GM06990 (cell line): ENCODE results near the gene PROX1.

Experiments
- DNase-seq: peaks from one replicate; pipeline ENCODE4 v3.0.0-alpha.2; 2011; ENCODE audit not compliant: insufficient read length; ENCODE audit errors: extremely low read depth
- H3K27me3 ChIP-seq: replicated peaks from 2 replicates; pipeline ENCODE4 v1.6.0; 2011; ENCODE audit warnings: low read length; ENCODE audit not compliant: control insufficient read depth, insufficient read depth
- H3K36me3 ChIP-seq: 2 replicates; pipeline ENCODE4 v1.5.1; 2011; ENCODE audit warnings: low read length; ENCODE audit not compliant: control insufficient read depth, insufficient read depth
- H3K4me3 ChIP-seq: replicated peaks from 2 replicates; pipeline ENCODE4 v1.5.1; 2011; ENCODE audit warnings: low read depth, mild to moderate bottlenecking, control low read depth, low read length
- CTCF ChIP-seq: IDR thresholded peaks from 2 replicates; pipeline ENCODE4 v1.5.1; 2011; ENCODE audit warnings: low read length, control low read depth, mild to moderate bottlenecking, inconsistent platforms; ENCODE audit not compliant: insufficient read depth, poor library complexity, severe bottlenecking

The PROX1 gene

GRCh38 chr1:214043167-214043566 is 55.4 kb downstream of the PROX1 start:
- no peak for DNase-seq
- Histone ChIP-seq H3K36me3 (no peaks in the 10 kb centered on the region), H3K27me3 (no peaks in the 10 kb centered on the region), H3K4me3 (no peak overlapping the region)
- TF ChIP-seq CTCF: no peak

GRCh38 chr1:214044438-214045214 is 56.9 kb downstream of the PROX1 start:
- H3K27me3 ChIP-seq: no peaks in the 10 kb centered on the region
- no peak for DNase-seq
- no peak overlapping the region for H3K4me3 ChIP-seq
- TF ChIP-seq CTCF: no peak
- no peaks in the 10 kb centered on the region for H3K36me3 ChIP-seq

GRCh38 chr1:214050513-214051401 is 63.0 kb downstream of the PROX1 start:
- Histone ChIP-seq H3K4me3 (no peak overlapping the region), H3K27me3 (no peaks in the 10 kb centered on the region), H3K36me3 (no peaks in the 10 kb centered on the region)
- TF ChIP-seq CTCF: no peak
- no peak for DNase-seq

GRCh38 chr1:214051786-214052185 is 64.0 kb downstream of the PROX1 start:
- no peak for TF ChIP-seq CTCF
- DNase-seq: no peak
- H3K4me3 ChIP-seq: no peak overlapping the region
- no peaks in the 10 kb centered on the region for H3K36me3 ChIP-seq
- no peaks in the 10 kb centered on the region for H3K27me3 ChIP-seq

- DNase-seq: no peak
- Histone ChIP-seq H3K27me3 (no peaks in the 10 kb centered on the region; the same call in 1 of the 2 replicates), H3K4me3 (no peak overlapping the region), H3K36me3 (no peaks in the 10 kb centered on the region)
- no peak for TF ChIP-seq CTCF
Measured at GRCh38 chr1:214058076-214058475, 70.3 kb downstream of the PROX1 start.
